ENCODE results near the gene BEX3. TPM values are rescaled to one million over a fixed set of nuclear protein-coding genes. Genes with fewer than 3 reads are reported as not detected.
A peak's percentile ranks its signal among the peaks of the same experiment; 100 is the strongest.

Gene BEX3
- total RNA-seq, result 10 to 100 TPM; 21.1 to 22.0 TPM

DNA sequence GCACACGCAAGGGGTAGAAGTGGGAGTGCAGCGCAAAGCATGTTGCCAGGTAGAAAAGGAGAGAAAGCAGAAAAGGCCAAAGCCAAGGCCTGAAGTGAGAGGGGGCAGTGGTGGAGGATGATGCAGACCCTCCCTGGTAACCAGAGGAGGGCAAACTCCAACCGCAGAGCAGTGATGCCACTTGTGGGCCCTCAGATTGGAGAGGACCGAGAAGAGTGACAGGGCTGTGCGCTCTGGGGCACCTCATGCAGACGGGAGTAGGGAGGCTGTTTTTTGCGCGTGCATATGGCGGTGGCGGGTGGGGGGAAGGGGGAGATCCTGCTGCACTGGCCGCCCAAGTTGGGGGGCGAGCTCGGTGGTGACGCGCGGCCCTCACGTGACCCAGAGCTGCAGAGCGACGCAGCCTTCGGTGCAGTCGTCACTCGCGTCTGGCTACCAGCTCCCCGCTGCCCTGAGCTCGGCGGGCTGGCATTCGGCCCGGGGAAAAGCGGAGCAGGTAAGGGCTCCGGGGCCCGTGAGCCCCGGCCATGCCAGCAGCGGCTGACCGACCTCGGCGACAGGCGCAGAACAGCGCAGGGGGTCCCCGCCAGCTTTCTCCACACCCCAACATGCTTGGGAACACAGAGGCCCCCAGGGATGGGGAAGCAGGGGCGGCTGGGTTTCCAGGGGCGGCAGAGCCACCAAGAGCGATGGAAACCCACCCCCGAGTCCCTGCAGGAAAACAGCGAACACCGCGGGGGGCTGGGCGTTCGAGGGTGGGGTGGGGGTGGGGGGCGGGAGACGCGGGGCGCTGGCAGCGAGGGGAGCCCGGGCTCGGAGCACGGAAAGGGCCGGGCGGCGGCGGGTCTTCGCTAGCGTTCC lies at the start of gene BEX3:
Gene BEX3 (plus strand): TSS at position 421 of the 861 bp plus-strand sequence. CDS start 984 bp downstream, outside the sequence.
- POLR2A ChIA-PET, result interaction anchor here (1.0 kb wide), 1 partner anchor 121 kb away, joined by 4 read pairs; the partner anchor contains the start of gene TCEAL8
- H3K27ac Mint-ChIP-seq, result peak within 1 kb of the TSS; percentile 45

DNA sequence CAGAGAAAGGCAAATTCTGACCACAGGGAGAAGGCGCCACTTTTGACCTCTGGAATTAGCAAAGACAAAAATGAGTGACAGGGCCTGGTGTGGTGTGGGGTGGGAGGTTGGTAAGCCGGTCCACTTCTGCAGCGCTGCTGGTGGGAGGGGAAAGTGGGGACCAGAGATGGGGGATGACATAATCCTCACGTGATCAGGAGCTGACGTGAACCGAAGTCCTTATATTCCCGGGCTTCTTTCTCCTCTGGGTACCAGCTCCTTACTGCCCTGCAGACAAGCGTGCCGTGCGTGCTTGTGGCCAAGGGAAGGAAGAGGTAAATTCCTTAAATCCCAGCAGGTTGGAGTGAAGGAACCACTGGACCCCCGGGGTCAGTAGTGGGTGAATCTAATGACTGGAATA lies 46.3 kb upstream of the BEX3 start, which contains the start of gene TCEAL7:
Gene TCEAL7 (plus strand): TSS at position 249 of the 400 bp plus-strand sequence. CDS start 1,165 bp downstream, outside the sequence.
- intact Hi-C loops (cut with DNase I, micrococcal nuclease), result no loop called here

More for the DNA sequence above, at the start of gene BEX3:
- DNase-seq, result peak; percentile 48
- Mint-ChIP-seq H3K36me3 (ENCODE audit: low read depth) (peaks cover 3% of the 10 kb centered on the region), H3K27me3 (no peaks in the 10 kb centered on the region), H3K9me3 (ENCODE audit: low read depth) (no peaks in the 10 kb centered on the region), H3K4me3 (peak within 1 kb of the TSS; percentile 70), H3K4me1 (peaks cover 3% of the 10 kb centered on the region)
- intact Hi-C loops (cut with DNase I, micrococcal nuclease), result no loop called here
- ATAC-seq, result peak; percentile 82
- CTCF ChIA-PET, result interaction anchor here (0.5 kb wide), 1 partner anchor 20 kb away, joined by 3 read pairs; the partner anchor contains the start of gene TCEAL9

DNA sequence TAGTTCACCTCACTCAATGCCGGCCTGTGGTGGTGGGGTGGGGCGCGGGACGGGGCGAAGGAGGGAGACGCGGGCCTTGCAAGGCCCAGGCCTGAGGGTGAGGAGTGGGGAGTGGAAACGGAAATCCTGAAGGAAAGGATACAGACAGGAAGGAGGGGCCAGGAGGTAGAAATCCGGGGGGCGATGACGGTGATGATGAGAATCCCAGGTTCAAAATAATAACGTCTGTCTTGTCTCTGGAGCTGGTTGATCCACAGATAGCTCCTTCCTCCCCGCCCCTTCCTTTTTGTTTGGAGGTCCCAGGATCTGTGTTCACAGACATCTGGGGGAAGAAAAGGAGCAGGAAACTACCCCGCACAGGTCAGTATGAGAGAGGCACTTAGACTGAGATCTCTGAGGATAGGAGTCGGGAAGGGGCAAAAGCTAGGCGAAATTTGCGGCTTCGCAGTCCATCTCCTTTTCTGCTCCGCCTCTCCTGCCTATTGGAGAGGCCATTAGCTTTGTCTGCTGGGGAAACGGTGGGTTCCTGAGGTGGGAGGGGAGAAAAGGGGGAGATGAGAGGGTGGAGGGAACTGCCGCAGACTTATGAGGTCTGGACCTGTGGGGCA lies 45.6 kb upstream of the BEX3 start:
- no peaks in the 10 kb centered on the region for H3K36me3 Mint-ChIP-seq (ENCODE audit: low read depth)
- H3K27me3 Mint-ChIP-seq, result peaks cover 15% of the 10 kb centered on the region
- H3K4me3 Mint-ChIP-seq, result no peak overlapping the region
- no peaks in the 10 kb centered on the region for H3K4me1 Mint-ChIP-seq
- DNase-seq (no peak), ATAC-seq (no peak)
- POLR2A ChIA-PET, result no interaction called here
- H3K9me3 Mint-ChIP-seq (ENCODE audit: low read depth), result no peaks in the 10 kb centered on the region
- no peak overlapping the region for H3K27ac Mint-ChIP-seq
- intact Hi-C loops (cut with DNase I, micrococcal nuclease), result no loop called here
- CTCF ChIA-PET, result no interaction called here

More for the DNA sequence above, 46.3 kb upstream of the BEX3 start, which contains the start of gene TCEAL7:
- ChIA-PET CTCF (no interaction called here), POLR2A (no interaction called here)
- Mint-ChIP-seq H3K4me3 (no peak within 1 kb of the TSS), H3K9me3 (ENCODE audit: low read depth) (no peaks in the 10 kb centered on the region), H3K27ac (no peak within 1 kb of the TSS), H3K36me3 (ENCODE audit: low read depth) (no peaks in the 10 kb centered on the region), H3K4me1 (no peaks in the 10 kb centered on the region), H3K27me3 (peaks cover 15% of the 10 kb centered on the region)
- ATAC-seq (no peak), DNase-seq (no peak)

DNA sequence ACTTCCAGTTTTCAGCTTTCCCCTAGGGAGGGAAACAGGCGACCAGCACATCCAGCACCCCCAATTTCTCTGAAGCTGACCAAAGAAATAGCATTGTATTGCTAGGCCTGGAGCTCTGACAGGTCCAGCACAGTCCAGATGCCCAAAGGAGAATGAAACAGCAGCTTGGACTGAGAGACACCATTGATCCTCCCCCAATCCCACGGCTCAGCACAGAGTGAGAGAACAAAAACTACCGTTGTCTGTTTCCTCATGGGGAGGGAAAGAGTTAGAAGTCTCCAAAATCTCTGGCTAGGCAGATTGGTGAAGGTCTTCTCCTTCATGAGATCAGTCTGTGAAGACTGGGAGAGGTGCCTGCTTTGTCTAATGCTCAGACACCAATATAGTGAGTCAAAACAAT lies 37.7 kb upstream of the BEX3 start:
- no peaks in the 10 kb centered on the region for H3K27me3 Mint-ChIP-seq
- no peak overlapping the region for H3K27ac Mint-ChIP-seq
- intact Hi-C loops (cut with DNase I, micrococcal nuclease), result no loop called here
- no peak for DNase-seq
- CTCF ChIA-PET, result no interaction called here
- no peaks in the 10 kb centered on the region for H3K4me1 Mint-ChIP-seq
- no peak for ATAC-seq
- H3K9me3 Mint-ChIP-seq (ENCODE audit: low read depth), result no peaks in the 10 kb centered on the region
- H3K4me3 Mint-ChIP-seq, result no peak overlapping the region
- no peaks in the 10 kb centered on the region for H3K36me3 Mint-ChIP-seq (ENCODE audit: low read depth)
- POLR2A ChIA-PET, result interaction anchor here (0.7 kb wide), 1 partner anchor 71 kb away, joined by 3 read pairs; no protein-coding TSS in a partner anchor

DNA sequence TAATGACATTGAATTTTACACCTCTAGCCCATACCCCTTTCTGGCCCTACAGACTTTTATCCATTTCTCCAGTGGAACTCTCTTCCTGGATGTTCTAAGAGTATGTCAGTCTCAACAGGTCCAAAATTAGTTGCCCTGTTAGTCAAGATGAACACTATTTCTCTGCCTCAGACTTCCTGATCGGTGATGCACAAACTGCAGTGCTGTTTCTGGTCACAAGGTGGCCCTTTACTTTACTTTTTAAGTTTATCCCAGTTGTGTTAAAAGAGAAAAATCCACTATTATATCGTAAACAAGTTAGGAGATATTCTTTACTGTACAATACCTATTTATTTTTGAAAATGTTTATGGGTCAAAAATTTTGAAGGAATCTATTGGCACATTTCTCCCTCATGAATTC lies 33.2 kb upstream of the BEX3 start:
- Mint-ChIP-seq H3K36me3 (ENCODE audit: low read depth) (no peaks in the 10 kb centered on the region), H3K4me1 (no peaks in the 10 kb centered on the region), H3K4me3 (no peak overlapping the region), H3K27ac (no peak overlapping the region), H3K27me3 (no peaks in the 10 kb centered on the region), H3K9me3 (ENCODE audit: low read depth) (no peaks in the 10 kb centered on the region)
- intact Hi-C loops (cut with DNase I, micrococcal nuclease), result loop anchor here (1.0 kb wide), 1 partner anchor 121 kb away; no protein-coding TSS in a partner anchor
- DNase-seq, result peak; percentile 56
- ChIA-PET POLR2A (no interaction called here), CTCF (interaction anchor here (0.8 to 4.2 kb wide), 3 partner anchors 119 to 125 kb away, joined by 3 to 28 read pairs (median 3); no protein-coding TSS in a partner anchor)
- ATAC-seq, result peak; percentile 53

DNA sequence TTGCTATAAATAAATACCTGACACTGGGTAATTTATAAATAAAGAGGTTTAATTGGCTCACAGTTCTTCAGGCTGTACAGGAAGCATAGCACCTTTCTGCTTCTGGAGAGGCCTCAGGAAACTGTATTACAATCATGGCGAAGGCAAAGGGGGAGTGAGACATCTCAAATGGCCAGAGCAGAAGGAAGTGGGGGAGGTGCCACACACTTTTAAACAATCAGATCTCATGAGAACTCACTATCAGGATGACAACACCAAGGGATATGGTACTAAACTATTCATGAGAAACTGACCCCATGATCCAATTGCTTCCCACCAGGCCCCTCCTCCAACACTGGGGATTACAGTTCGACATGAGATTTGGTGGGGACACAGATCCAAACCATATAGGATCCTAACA lies 31.7 kb upstream of the BEX3 start:
- no peak for ATAC-seq
- CTCF ChIA-PET, result no interaction called here
- Mint-ChIP-seq H3K9me3 (ENCODE audit: low read depth) (no peaks in the 10 kb centered on the region), H3K4me1 (no peaks in the 10 kb centered on the region), H3K27ac (no peak overlapping the region), H3K4me3 (no peak overlapping the region), H3K36me3 (ENCODE audit: low read depth) (no peaks in the 10 kb centered on the region), H3K27me3 (no peaks in the 10 kb centered on the region)
- POLR2A ChIA-PET, result no interaction called here
- intact Hi-C loops (cut with DNase I, micrococcal nuclease), result no loop called here
- DNase-seq, result no peak

DNA sequence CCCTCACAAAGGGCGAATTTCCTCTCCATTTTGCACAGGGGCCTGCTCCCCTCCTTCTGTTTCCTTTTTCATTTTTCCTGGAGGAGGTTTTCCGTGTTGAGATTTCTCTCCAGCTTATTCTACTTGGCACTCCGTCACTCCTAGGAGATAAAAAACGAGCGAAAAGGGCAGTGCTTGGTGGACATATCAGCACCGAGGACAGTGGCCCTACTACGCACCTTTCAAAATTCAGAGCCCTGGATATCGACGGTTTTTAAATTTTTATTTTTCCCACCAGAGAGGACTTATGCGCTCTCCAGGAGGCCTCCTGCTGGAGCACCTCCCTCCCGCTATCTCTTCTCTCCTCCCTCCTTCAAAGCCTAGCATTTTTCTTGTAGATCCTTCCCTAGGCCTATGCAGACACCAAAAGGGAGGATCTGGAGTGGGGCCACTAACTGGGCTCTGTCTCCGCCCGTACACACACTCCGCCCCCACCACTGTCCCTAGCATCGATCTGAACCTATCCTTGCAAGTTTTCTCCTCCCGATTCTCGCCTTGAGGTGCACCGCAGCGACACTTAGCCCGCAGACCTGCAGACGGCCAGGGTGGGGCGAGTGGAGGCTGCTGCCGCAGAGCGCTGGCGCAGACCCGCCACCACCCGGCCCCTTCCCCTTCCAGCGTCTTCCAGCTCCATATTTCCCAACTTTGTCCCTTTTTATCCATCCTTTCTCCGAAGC lies 28.5 kb upstream of the BEX3 start:
- H3K4me3 Mint-ChIP-seq, result no peak overlapping the region
- H3K4me1 Mint-ChIP-seq, result no peaks in the 10 kb centered on the region
- no peak for ATAC-seq
- intact Hi-C loops (cut with DNase I, micrococcal nuclease), result no loop called here
- H3K36me3 Mint-ChIP-seq (ENCODE audit: low read depth), result no peaks in the 10 kb centered on the region
- POLR2A ChIA-PET, result no interaction called here
- no peak overlapping the region for H3K27ac Mint-ChIP-seq
- CTCF ChIA-PET, result no interaction called here
- no peaks in the 10 kb centered on the region for H3K27me3 Mint-ChIP-seq
- H3K9me3 Mint-ChIP-seq (ENCODE audit: low read depth), result no peaks in the 10 kb centered on the region
- no peak for DNase-seq

DNA sequence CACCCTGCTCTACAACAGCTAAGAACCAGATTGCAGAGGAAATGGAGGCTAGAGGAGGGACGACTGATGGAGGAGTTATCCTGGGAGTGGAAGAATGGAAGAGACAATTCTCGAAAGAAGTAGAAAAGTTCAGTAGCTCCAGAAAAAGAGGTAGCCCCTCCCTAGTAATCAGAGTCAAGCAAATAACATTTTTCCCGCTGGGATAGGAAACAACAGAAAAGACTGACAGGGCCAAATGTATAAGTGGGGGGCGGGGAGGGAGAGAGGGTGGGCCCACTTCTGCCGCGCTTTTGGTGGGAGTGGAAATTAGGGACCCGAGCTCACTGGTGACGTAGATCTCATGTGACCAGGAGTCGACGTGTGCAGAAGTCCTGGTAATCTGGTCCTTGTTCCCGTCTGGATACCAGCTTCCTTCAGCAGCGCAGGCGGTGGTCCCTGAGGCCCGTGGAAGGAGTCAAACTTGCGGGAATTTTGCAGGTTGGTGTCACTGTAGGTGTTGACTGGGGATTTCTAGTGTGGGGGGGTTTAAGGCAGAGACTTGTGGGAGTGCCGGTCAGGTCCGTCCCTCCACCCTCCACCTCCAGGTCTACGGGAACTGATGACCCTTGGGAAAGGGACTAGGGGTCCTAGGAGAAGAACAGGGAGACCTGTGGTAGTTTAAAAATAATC lies 20.1 kb upstream of the BEX3 start, which contains the start of gene TCEAL9:
Gene TCEAL9 (plus strand): TSS at position 377 of the 669 bp plus-strand sequence. CDS start 1,179 bp downstream, outside the sequence.
- Mint-ChIP-seq H3K4me3 (peak within 1 kb of the TSS; percentile 75), H3K9me3 (ENCODE audit: low read depth) (no peaks in the 10 kb centered on the region), H3K4me1 (peaks cover 6% of the 10 kb centered on the region), H3K27ac (peak within 1 kb of the TSS; percentile 34), H3K36me3 (ENCODE audit: low read depth) (no peaks in the 10 kb centered on the region), H3K27me3 (no peaks in the 10 kb centered on the region)
- ChIA-PET CTCF (interaction anchor here (0.6 to 0.7 kb wide), 3 partner anchors 11 to 44 kb away, joined by 3 read pairs; no protein-coding TSS in a partner anchor), POLR2A (no interaction called here)
- ATAC-seq, result no peak
- peak; percentile 5 for DNase-seq
- intact Hi-C loops (cut with DNase I, micrococcal nuclease), result loop anchor here in 1 of 2 experiments (5.0 kb wide), 1 partner anchor 106 kb away; no protein-coding TSS in a partner anchor

DNA sequence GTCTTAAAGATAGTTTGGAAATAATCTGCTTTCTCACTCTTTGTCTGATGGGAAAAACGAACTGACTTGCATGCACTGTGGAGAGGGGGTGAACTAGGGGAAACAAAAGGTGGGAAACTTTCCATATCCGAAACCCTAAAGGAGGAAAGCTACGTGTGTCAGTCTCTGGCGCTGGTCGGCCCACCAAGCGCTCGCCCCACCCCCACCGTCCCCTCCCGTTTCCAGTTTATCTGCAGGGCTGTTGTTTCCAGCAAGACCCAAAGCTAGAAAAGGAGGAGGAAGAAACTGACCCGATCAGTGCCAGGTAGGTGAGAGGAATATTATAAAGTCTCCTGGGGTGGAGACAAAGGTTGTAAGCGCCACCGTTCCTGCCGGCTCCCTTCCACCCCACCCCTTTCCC lies 19.5 kb upstream of the BEX3 start:
- intact Hi-C loops (cut with DNase I, micrococcal nuclease), result loop anchor here in 1 of 2 experiments (5.0 kb wide), 1 partner anchor 105 kb away; no protein-coding TSS in a partner anchor
- POLR2A ChIA-PET, result no interaction called here

DNA sequence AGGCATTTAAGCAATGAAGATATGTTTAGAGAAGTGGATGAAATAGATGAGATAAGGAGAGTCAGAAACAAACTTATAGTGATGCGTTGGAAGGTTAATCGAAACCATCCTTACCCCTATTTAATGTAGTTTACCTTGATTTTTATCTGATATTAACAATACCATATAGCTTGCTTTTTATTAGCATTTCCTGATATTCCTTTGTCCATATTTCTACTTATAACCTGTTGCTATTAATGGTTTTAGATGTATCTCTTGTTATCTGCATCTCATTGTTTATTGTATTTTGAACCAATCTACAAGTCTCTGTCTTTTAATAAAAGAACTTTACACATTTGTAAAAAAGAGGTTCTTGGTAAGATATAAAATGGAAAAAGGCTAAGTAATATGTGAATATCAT lies 18.5 kb upstream of the BEX3 start:
- peaks cover 6% of the 10 kb centered on the region for H3K4me1 Mint-ChIP-seq
- POLR2A ChIA-PET, result no interaction called here
- H3K27ac Mint-ChIP-seq, result no peak overlapping the region
- H3K4me3 Mint-ChIP-seq, result no peak overlapping the region
- DNase-seq (no peak), ATAC-seq (no peak)
- H3K9me3 Mint-ChIP-seq (ENCODE audit: low read depth), result no peaks in the 10 kb centered on the region
- intact Hi-C loops (cut with DNase I, micrococcal nuclease), result loop anchor here in 1 of 2 experiments (5.0 kb wide), 1 partner anchor 104 kb away; no protein-coding TSS in a partner anchor
- CTCF ChIA-PET, result no interaction called here
- H3K27me3 Mint-ChIP-seq, result no peaks in the 10 kb centered on the region
- no peaks in the 10 kb centered on the region for H3K36me3 Mint-ChIP-seq (ENCODE audit: low read depth)

More for the DNA sequence above, 19.5 kb upstream of the BEX3 start:
- Mint-ChIP-seq H3K27me3 (no peaks in the 10 kb centered on the region), H3K9me3 (ENCODE audit: low read depth) (no peaks in the 10 kb centered on the region), H3K27ac (no peak overlapping the region), H3K36me3 (ENCODE audit: low read depth) (no peaks in the 10 kb centered on the region), H3K4me1 (peaks cover 6% of the 10 kb centered on the region), H3K4me3 (peak overlapping the region; percentile 75)
- CTCF ChIA-PET, result interaction anchor here (0.8 kb wide), 1 partner anchor 108 kb away, joined by 3 read pairs; no protein-coding TSS in a partner anchor
- no peak for ATAC-seq
- DNase-seq, result no peak

Data from activated CD4-positive, alpha-beta T cell treated with anti-CD3 and anti-CD28 coated beads for 36 hours (primary cell).